ENCODE data around the gene BRD1. TPM values are rescaled to one million over a fixed set of nuclear protein-coding genes. Genes with fewer than 3 reads are reported as not detected.

BRD1 gene
- total and polyA plus RNA-seq, 7 experiments from 2014 or later = 2.8 to 130 (median 84.5) TPM

GRCh38 chr22:49850959-49851802 is 23.5 kb upstream of the BRD1 start:
- CTCF ChIA-PET = no interaction called here
- ATAC-seq = no peak
- peaks cover 0 to 35% (median 0%) of the 10 kb centered on the region in 5 donors for H3K27me3 Mint-ChIP-seq

GRCh38 chr22:49850021-49850911 is 22.6 kb upstream of the BRD1 start:
- peak overlapping the region in 6 of 9 donors; percentile 2 to 78 (median 60) for H3K27ac Mint-ChIP-seq
- no peak for ATAC-seq
- peaks cover 0 to 45% (median 0%) of the 10 kb centered on the region in 5 donors for H3K27me3 Mint-ChIP-seq
- H3K9me3 ChIP-seq (ENCODE audit: control insufficient read depth in 2 of 3, low read length in 3 of 3) = no peaks in the 10 kb centered on the region
- no peaks in the 10 kb centered on the region for H3K36me3 Mint-ChIP-seq
- intact Hi-C loops (cut with micrococcal nuclease) = loop anchor here in 1 of 2 donors (5.0 kb wide), 3 partner anchors 63 to 342 kb away; partner anchors contain the start of gene PIM3
- H3K9me3 Mint-ChIP-seq = peaks cover 0 to 3% (median 0%) of the 10 kb centered on the region in 11 donors
- H3K4me3 ChIP-seq (ENCODE audit: low read length) = no peak overlapping the region
- H3K27me3 ChIP-seq (ENCODE audit: control insufficient read depth in 2 of 2, insufficient read depth in 2 of 2, low read length in 2 of 2) = no peaks in the 10 kb centered on the region
- no peaks in the 10 kb centered on the region for H3K36me3 ChIP-seq (ENCODE audit: control insufficient read depth in 2 of 3, insufficient read depth in 3 of 3, low read length in 3 of 3)
- POLR2A ChIA-PET = interaction anchor here (1.1 to 1.5 kb wide), 3 partner anchors 12 to 24 kb away, joined by 3 to 4 read pairs (median 4); no protein-coding TSS in a partner anchor
- no peak for DNase-seq
- H3K27ac ChIP-seq (ENCODE audit: low read depth, low read length) = no peak overlapping the region
- peaks cover 10 to 21% of the 10 kb centered on the region in 2 donors for H3K4me1 ChIP-seq (ENCODE audit: control insufficient read depth in 2 of 2, insufficient read depth in 2 of 2, low read length in 2 of 2)
- peak overlapping the region; percentile 54 to 86 (median 68) for H3K4me3 Mint-ChIP-seq
- CTCF ChIA-PET = no interaction called here
- H3K4me1 Mint-ChIP-seq = peaks cover 19 to 39% (median 27%) of the 10 kb centered on the region in 7 donors

More at GRCh38 chr22:49850959-49851802, 23.5 kb upstream of the BRD1 start:
- Histone ChIP-seq H3K36me3 (ENCODE audit: control insufficient read depth in 2 of 3, insufficient read depth in 3 of 3, low read length in 3 of 3) (no peaks in the 10 kb centered on the region), H3K4me1 (ENCODE audit: control insufficient read depth in 2 of 2, insufficient read depth in 2 of 2, low read length in 2 of 2) (peaks cover 14 to 30% of the 10 kb centered on the region in 2 donors), H3K9me3 (ENCODE audit: control insufficient read depth in 2 of 3, low read length in 3 of 3) (no peaks in the 10 kb centered on the region), H3K27me3 (ENCODE audit: control insufficient read depth in 2 of 2, insufficient read depth in 2 of 2, low read length in 2 of 2) (no peaks in the 10 kb centered on the region), H3K4me3 (ENCODE audit: low read length) (no peak overlapping the region), H3K27ac (ENCODE audit: low read depth, low read length) (no peak overlapping the region)
- H3K36me3 Mint-ChIP-seq = no peaks in the 10 kb centered on the region
- peaks cover 28 to 48% (median 37%) of the 10 kb centered on the region in 7 donors for H3K4me1 Mint-ChIP-seq
- peak overlapping the region; percentile 63 to 86 (median 72) for H3K4me3 Mint-ChIP-seq
- H3K9me3 Mint-ChIP-seq = peaks cover 0 to 3% (median 0%) of the 10 kb centered on the region in 11 donors
- intact Hi-C loops (cut with micrococcal nuclease) = loop anchor here in 1 of 2 donors (5.0 kb wide), 3 partner anchors 64 to 341 kb away; partner anchors contain the start of gene PIM3
- no peak for DNase-seq
- H3K27ac Mint-ChIP-seq = peak overlapping the region; percentile 8 to 87 (median 76)
- POLR2A ChIA-PET = interaction anchor here (1.1 to 1.5 kb wide), 3 partner anchors 13 to 25 kb away, joined by 3 to 4 read pairs (median 4); no protein-coding TSS in a partner anchor

- H3K27me3 Mint-ChIP-seq = peaks cover 0 to 51% (median 0%) of the 10 kb centered on the region in 5 donors
- intact Hi-C loops (cut with micrococcal nuclease) = loop anchor here (1.0 to 5.0 kb wide), 4 partner anchors 10 to 343 kb away; partner anchors contain the start of gene PIM3 (in 1 of the 2)
- CTCF ChIA-PET = no interaction called here
- Histone ChIP-seq H3K27ac (ENCODE audit: low read depth, low read length) (peak overlapping the region; percentile 21), H3K36me3 (ENCODE audit: control insufficient read depth in 2 of 3, insufficient read depth in 3 of 3, low read length in 3 of 3) (no peaks in the 10 kb centered on the region), H3K27me3 (ENCODE audit: control insufficient read depth in 2 of 2, insufficient read depth in 2 of 2, low read length in 2 of 2) (no peaks in the 10 kb centered on the region), H3K4me3 (ENCODE audit: low read length) (peak overlapping the region; percentile 39), H3K9me3 (ENCODE audit: control insufficient read depth in 2 of 3, low read length in 3 of 3) (no peaks in the 10 kb centered on the region), H3K4me1 (ENCODE audit: control insufficient read depth in 2 of 2, insufficient read depth in 2 of 2, low read length in 2 of 2) (peaks cover under 1 to 13% of the 10 kb centered on the region in 2 donors)
- DNase-seq = peak in 1 of 9 donors; percentile 24
- peaks cover 0 to 1% (median 0%) of the 10 kb centered on the region in 11 donors for H3K9me3 Mint-ChIP-seq
- H3K4me1 Mint-ChIP-seq = peaks cover 11 to 31% (median 19%) of the 10 kb centered on the region in 7 donors
- ATAC-seq = no peak
- POLR2A ChIA-PET = interaction anchor here (1.5 kb wide), 1 partner anchor 11 kb away, joined by 3 read pairs; no protein-coding TSS in a partner anchor
- peak overlapping the region in 2 of 9 donors; percentile 13 to 67 for H3K27ac Mint-ChIP-seq
- H3K4me3 Mint-ChIP-seq = peak overlapping the region; percentile 54 to 80 (median 66)
- H3K36me3 Mint-ChIP-seq = no peaks in the 10 kb centered on the region
These were observed 21.7 kb upstream of the BRD1 start for GRCh38 chr22:49849161-49850020.

GRCh38 chr22:49848690-49849160 is 21.1 kb upstream of the BRD1 start:
- Histone ChIP-seq H3K27ac (ENCODE audit: low read depth, low read length) (peak overlapping the region; percentile 21), H3K27me3 (ENCODE audit: control insufficient read depth in 2 of 2, insufficient read depth in 2 of 2, low read length in 2 of 2) (no peaks in the 10 kb centered on the region), H3K4me3 (ENCODE audit: low read length) (peak overlapping the region; percentile 39), H3K36me3 (ENCODE audit: control insufficient read depth in 2 of 3, insufficient read depth in 3 of 3, low read length in 3 of 3) (no peaks in the 10 kb centered on the region), H3K9me3 (ENCODE audit: control insufficient read depth in 2 of 3, low read length in 3 of 3) (no peaks in the 10 kb centered on the region), H3K4me1 (ENCODE audit: control insufficient read depth in 2 of 2, insufficient read depth in 2 of 2, low read length in 2 of 2) (peaks cover 0 to 13% of the 10 kb centered on the region in 2 donors)
- DNase-seq (no peak), ATAC-seq (no peak)
- H3K36me3 Mint-ChIP-seq = no peaks in the 10 kb centered on the region
- intact Hi-C loops (cut with micrococcal nuclease) = loop anchor here (1.0 kb wide), 1 partner anchor 9 kb away; no protein-coding TSS in a partner anchor
- CTCF ChIA-PET = no interaction called here
- peaks cover 0 to 53% (median 0%) of the 10 kb centered on the region in 5 donors for H3K27me3 Mint-ChIP-seq
- H3K27ac Mint-ChIP-seq = no peak overlapping the region
- POLR2A ChIA-PET = interaction anchor here (1.7 kb wide), 1 partner anchor 10 kb away, joined by 16 read pairs; no protein-coding TSS in a partner anchor
- H3K4me3 Mint-ChIP-seq = peak overlapping the region in 6 of 10 donors; percentile 13 to 80 (median 56)
- no peaks in the 10 kb centered on the region for H3K9me3 Mint-ChIP-seq
- peaks cover 10 to 31% (median 19%) of the 10 kb centered on the region in 7 donors for H3K4me1 Mint-ChIP-seq

GRCh38 chr22:49847751-49848689 is 20.3 kb upstream of the BRD1 start:
- H3K27me3 Mint-ChIP-seq = peaks cover 0 to 54% (median 0%) of the 10 kb centered on the region in 5 donors
- Histone ChIP-seq H3K9me3 (ENCODE audit: control insufficient read depth in 2 of 3, low read length in 3 of 3) (no peaks in the 10 kb centered on the region), H3K4me3 (ENCODE audit: low read length) (no peak overlapping the region), H3K36me3 (ENCODE audit: control insufficient read depth in 2 of 3, insufficient read depth in 3 of 3, low read length in 3 of 3) (no peaks in the 10 kb centered on the region), H3K27ac (ENCODE audit: low read depth, low read length) (no peak overlapping the region), H3K27me3 (ENCODE audit: control insufficient read depth in 2 of 2, insufficient read depth in 2 of 2, low read length in 2 of 2) (no peaks in the 10 kb centered on the region), H3K4me1 (ENCODE audit: control insufficient read depth in 2 of 2, insufficient read depth in 2 of 2, low read length in 2 of 2) (peaks cover 0 to 13% of the 10 kb centered on the region in 2 donors)
- DNase-seq (no peak), ATAC-seq (no peak)
- CTCF ChIA-PET = interaction anchor here (0.7 to 1.0 kb wide), 2 partner anchors 8 to 58 kb away, joined by 3 read pairs; no protein-coding TSS in a partner anchor
- intact Hi-C loops (cut with micrococcal nuclease) = loop anchor here in 1 of 2 donors (1.0 kb wide), 1 partner anchor 9 kb away; no protein-coding TSS in a partner anchor
- no peaks in the 10 kb centered on the region for H3K9me3 Mint-ChIP-seq
- H3K27ac Mint-ChIP-seq = peak overlapping the region in 3 of 9 donors; percentile 12 to 51 (median 49)
- no peaks in the 10 kb centered on the region for H3K36me3 Mint-ChIP-seq
- peaks cover 10 to 30% (median 18%) of the 10 kb centered on the region in 7 donors for H3K4me1 Mint-ChIP-seq
- POLR2A ChIA-PET = interaction anchor here (0.5 to 1.7 kb wide), 5 partner anchors 9 to 180 kb away, joined by 3 to 16 read pairs (median 4); no protein-coding TSS in a partner anchor
- peak overlapping the region in 8 of 10 donors; percentile 33 to 80 (median 58) for H3K4me3 Mint-ChIP-seq
